PC-9 (cell line): ENCODE data around the gene CDK5RAP2. TPM values are rescaled to one million over a fixed set of nuclear protein-coding genes. Genes with fewer than 3 reads are reported as not detected.

Source experiments
- BruUV-seq: library from RNA; stranded (reverse); fragments of 400-500 nt; replicated peaks from 2 replicates; lab custom pipeline; 2021; lab: Mats Ljungman, UMichigan
- CTCF ChIA-PET: fragments of 300-600 bp; sonication (Branson Sonifier 250); formaldehyde crosslinking; loops from one replicate; lab custom pipeline; 2022; ENCODE audit warnings: antibody characterized with exemption; lab: Charles Lee
- POLR2A ChIA-PET: fragments of 300-600 bp; sonication (Branson Sonifier 250); formaldehyde crosslinking; loops from one replicate; lab custom pipeline; 2022; ENCODE audit warnings: antibody characterized with exemption; ENCODE audit not compliant: unreplicated experiment; lab: Charles Lee
- DNase-seq, 2 experiments: peaks; one replicate each; pipeline versions ENCODE4 v3.0.0 to v3.0.0-alpha.2; 2015 to 2022; ENCODE audit warnings: mixed read lengths in 1 of 2
- H2AFZ ChIP-seq: fragments of 200-600 bp; sonication (generic); 2 replicates; pipeline ENCODE4 v1.8.1; 2017; ENCODE audit warnings: antibody characterized with exemption
- H3F3A ChIP-seq: fragments of 200-600 bp; sonication (generic); 2 replicates; pipeline ENCODE4 v1.8.1; 2017; ENCODE audit warnings: antibody characterized with exemption, mild to moderate bottlenecking, low read depth; ENCODE audit not compliant: insufficient read depth
- H3K27ac ChIP-seq: fragments of 200-600 bp; sonication (generic); 2 replicates; pipeline ENCODE4 v1.6.1; 2016; ENCODE audit warnings: mixed run types
- H3K27me3 ChIP-seq: fragments of 200-600 bp; sonication (generic); 2 replicates; pipeline ENCODE4 v1.6.1; 2016; ENCODE audit warnings: low read depth, mixed run types; ENCODE audit not compliant: insufficient read depth
- H3K36me3 ChIP-seq: fragments of 200-600 bp; sonication (generic); 2 replicates; pipeline ENCODE4 v1.6.1; 2016; ENCODE audit warnings: low read depth, mixed run types
- H3K4me1 ChIP-seq: fragments of 200-600 bp; sonication (generic); replicated peaks from 2 replicates; pipeline ENCODE4 v1.6.1; 2016; ENCODE audit warnings: mixed run types; ENCODE audit not compliant: insufficient read depth
- H3K4me2 ChIP-seq: fragments of 200-600 bp; sonication (generic); 2 replicates; pipeline ENCODE4 v1.6.1; 2017; ENCODE audit warnings: mixed run types
- H3K4me3 ChIP-seq: fragments of 200-600 bp; sonication (generic); 2 replicates; pipeline ENCODE4 v1.6.1; 2016; ENCODE audit warnings: mixed run types
- H3K79me2 ChIP-seq: fragments of 200-600 bp; sonication (generic); 2 replicates; pipeline ENCODE4 v1.6.1; 2017; ENCODE audit warnings: low read depth, mixed run types
- H3K9me2 ChIP-seq: fragments of 200-600 bp; sonication (generic); 2 replicates; pipeline ENCODE4 v1.8.1; 2017; ENCODE audit warnings: mild to moderate bottlenecking; ENCODE audit not compliant: insufficient read depth
- H3K9me3 ChIP-seq: fragments of 200-600 bp; sonication (generic); 2 replicates; pipeline ENCODE4 v1.8.1; 2016; ENCODE audit warnings: low read depth; ENCODE audit not compliant: insufficient read depth
- H4K20me1 ChIP-seq: fragments of 200-600 bp; sonication (generic); 2 replicates; pipeline ENCODE4 v1.8.1; 2017; ENCODE audit not compliant: insufficient read depth
- CTCF ChIP-seq: fragments of 200-600 bp; sonication (generic); conservative IDR thresholded peaks from 2 replicates; pipeline ENCODE4 v1.6.1; 2017; ENCODE audit warnings: mixed run types, antibody characterized with exemption, mild to moderate bottlenecking, moderate library complexity
- EZH2 ChIP-seq: fragments of 200-600 bp; sonication (generic); IDR thresholded peaks from 2 replicates; pipeline ENCODE4 v1.8.0; 2017; ENCODE audit warnings: antibody characterized with exemption, low read depth
- intact Hi-C: fragments of 100-400 bp; cut with micrococcal nuclease; formaldehyde crosslinking; loops from one replicate; pipeline ENCODE4 v1.10.0; 2022; ENCODE audit not compliant: unreplicated experiment
- total RNA-seq: library from RNA; stranded (reverse); gene quantifications from 2 replicates; pipeline ENCODE4 v1.2.3, GENCODE V29; 2021

The CDK5RAP2 gene
- total RNA-seq, 1 experiment from 2014 or later = 113 TPM

DNA sequence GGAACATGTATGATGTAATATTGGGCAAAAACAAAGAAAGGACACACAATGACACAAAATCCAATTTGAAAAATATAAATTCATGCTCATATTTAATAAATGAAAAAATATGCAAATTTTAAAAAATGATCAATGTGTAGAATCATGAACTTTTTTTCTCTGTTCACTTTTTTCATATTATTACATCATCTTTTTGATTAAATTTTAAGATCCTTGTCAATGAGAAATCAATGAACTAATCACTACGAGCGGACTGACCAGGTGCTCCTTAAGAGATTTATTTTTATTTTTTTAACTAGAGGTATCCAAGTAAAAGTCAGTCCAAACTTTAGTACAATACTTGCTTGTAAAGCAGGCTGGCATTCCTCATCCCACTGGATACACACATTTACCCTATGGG is 174.1 kb downstream of the CDK5RAP2 start:
- TF ChIP-seq CTCF = no peak
- no peak for TF ChIP-seq EZH2
- H3K9me3 ChIP-seq = no peaks in the 10 kb centered on the region

DNA sequence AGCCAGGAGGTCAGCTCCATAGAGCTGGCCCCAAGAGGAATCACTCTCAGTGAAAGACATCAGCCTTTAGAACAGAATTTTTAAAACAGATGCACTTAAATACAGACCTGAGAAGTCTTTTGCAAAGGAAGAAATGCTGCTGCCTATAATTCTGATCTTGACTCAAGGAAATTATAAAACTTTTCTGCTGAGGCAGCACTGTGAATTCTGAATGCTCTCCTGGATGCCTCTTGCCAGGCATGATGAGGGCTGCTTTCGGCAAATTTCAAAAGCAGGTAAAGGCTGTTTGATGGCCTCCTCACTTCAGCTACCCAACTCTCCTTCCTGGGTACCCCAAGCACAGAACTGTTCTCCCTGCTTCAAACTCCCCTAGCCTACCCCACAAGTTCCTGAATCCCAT is 174.8 kb downstream of the CDK5RAP2 start:
- H2AFZ ChIP-seq = no peak overlapping the region
- H3K4me1 ChIP-seq = peaks cover 30% of the 10 kb centered on the region
- no peaks in the 10 kb centered on the region for H3K79me2 ChIP-seq
- intact Hi-C loops = no loop called here
- H3K4me2 ChIP-seq = no peak overlapping the region
- H3K27ac ChIP-seq = peak overlapping the region; percentile 96
- peaks cover 23% of the 10 kb centered on the region for H3F3A ChIP-seq
- no peaks in the 10 kb centered on the region for H3K27me3 ChIP-seq
- peaks cover 19% of the 10 kb centered on the region for H3K36me3 ChIP-seq
- no TSS peak for BruUV-seq
- no peak for DNase-seq
- ChIA-PET POLR2A (no interaction called here), CTCF (no interaction called here)
- no peaks in the 10 kb centered on the region; the same call in 1 of the 2 replicates for H4K20me1 ChIP-seq
- no peaks in the 10 kb centered on the region for H3K9me3 ChIP-seq
- no peak overlapping the region for H3K4me3 ChIP-seq
- TF ChIP-seq CTCF (no peak), EZH2 (no peak)
- H3K9me2 ChIP-seq = no peaks in the 10 kb centered on the region

More for the DNA sequence above, 174.1 kb downstream of the CDK5RAP2 start:
- Histone ChIP-seq H4K20me1 (no peaks in the 10 kb centered on the region; the same call in 1 of the 2 replicates), H3K79me2 (no peaks in the 10 kb centered on the region), H3K27me3 (no peaks in the 10 kb centered on the region), H3F3A (peaks cover 23% of the 10 kb centered on the region), H3K36me3 (peaks cover 18% of the 10 kb centered on the region), H3K4me1 (peaks cover 30% of the 10 kb centered on the region), H2AFZ (no peak overlapping the region), H3K27ac (peak overlapping the region; percentile 96; the same call in 1 of the 2 replicates), H3K4me2 (no peak overlapping the region), H3K4me3 (no peak overlapping the region), H3K9me2 (no peaks in the 10 kb centered on the region)
- ChIA-PET POLR2A (no interaction called here), CTCF (no interaction called here)
- intact Hi-C loops = no loop called here
- no TSS peak for BruUV-seq
- DNase-seq = no peak

DNA sequence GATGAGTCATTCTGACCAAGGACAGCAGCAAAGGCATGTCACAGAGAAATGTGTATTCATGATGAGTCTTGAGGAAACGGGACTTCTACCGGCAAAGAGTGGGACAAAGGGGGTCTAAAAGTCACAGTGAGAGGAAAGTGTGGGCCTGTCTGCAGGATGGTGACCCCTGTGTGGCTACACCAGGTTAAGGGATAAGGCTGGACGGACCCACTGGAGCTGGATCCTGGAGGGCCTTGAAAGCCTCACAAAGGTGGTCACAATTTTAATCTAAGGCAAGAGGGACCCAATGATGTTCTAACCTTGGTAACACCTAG is 176.5 kb downstream of the CDK5RAP2 start:
- H3K27ac ChIP-seq = peak overlapping the region; percentile 96
- TF ChIP-seq EZH2 (no peak), CTCF (no peak)
- intact Hi-C loops = no loop called here
- BruUV-seq = no TSS peak
- H3K79me2 ChIP-seq = no peaks in the 10 kb centered on the region
- peaks cover 23% of the 10 kb centered on the region for H3F3A ChIP-seq
- H3K9me2 ChIP-seq = no peaks in the 10 kb centered on the region
- no peaks in the 10 kb centered on the region; the same call in 1 of the 2 replicates for H4K20me1 ChIP-seq
- CTCF ChIA-PET = no interaction called here
- H3K4me3 ChIP-seq = no peak overlapping the region
- no peaks in the 10 kb centered on the region for H3K27me3 ChIP-seq
- H3K4me1 ChIP-seq = peaks cover 30% of the 10 kb centered on the region
- no peak for DNase-seq
- H3K36me3 ChIP-seq = peaks cover 22% of the 10 kb centered on the region; the same call in 1 of the 2 replicates
- H3K9me3 ChIP-seq = no peaks in the 10 kb centered on the region
- no peak overlapping the region for H2AFZ ChIP-seq
- H3K4me2 ChIP-seq = peak overlapping the region; percentile 59
- POLR2A ChIA-PET = no interaction called here
